ENCODE results near the gene UBLCP1.

DNA sequence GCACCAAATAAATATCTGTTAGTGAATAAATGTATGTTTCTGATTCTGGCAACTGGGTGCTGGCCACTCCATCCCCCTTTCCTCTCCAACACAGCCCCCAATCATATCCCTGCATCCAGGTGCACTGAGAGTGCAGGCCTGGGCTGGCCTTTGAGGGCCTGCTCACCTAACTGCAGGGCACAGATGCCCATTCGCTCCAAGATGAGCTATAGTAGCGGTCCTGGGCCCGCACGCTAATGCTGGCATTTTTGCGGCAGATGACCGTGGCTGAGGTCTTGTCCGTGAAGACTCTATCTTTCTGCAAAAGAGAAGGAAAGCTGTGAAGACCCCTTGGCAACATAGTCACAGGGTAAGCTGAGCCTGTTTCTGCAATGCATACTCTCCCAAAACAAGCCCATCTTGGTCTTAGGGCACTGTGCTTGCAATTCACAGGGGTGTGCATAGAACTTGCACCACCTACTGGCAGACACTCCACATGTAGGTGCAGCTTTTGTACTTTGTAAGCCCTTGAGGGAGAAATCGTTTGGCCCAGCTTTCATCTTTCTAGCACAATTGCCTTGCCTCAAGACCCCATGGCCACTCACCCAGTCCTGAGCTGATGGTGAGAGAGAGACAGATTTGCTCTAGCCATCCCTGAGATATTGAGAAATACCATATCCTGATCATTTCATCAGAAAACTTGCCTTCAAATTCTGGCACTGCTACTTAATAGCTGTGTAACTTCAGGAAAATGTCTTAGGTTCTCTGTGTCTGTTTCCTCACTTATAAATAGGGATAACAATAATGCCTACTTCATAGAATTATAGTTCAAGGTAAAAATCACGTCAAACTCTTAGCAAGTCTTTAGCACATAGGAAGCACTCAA lies 53.7 kb downstream of the UBLCP1 start:
- TF ChIP-seq GATA2 (IDR thresholded peaks at IDR 0.05; ENCODE audit: low read depth, low read length) (no peak), GATA3 (IDR thresholded peaks at IDR 0.05; ENCODE audit: low read depth, low read length) (no peak)
